B cell (primary cell): ENCODE measurements around the gene RERE. TPM values are rescaled to one million over a fixed set of nuclear protein-coding genes. Genes with fewer than 3 reads are reported as not detected.

Source experiments
- ATAC-seq: fragments of 200-7000 bp; cut with Tn5 transposase; one replicate; pipeline ENCODE4 v1.10.0; 2021; ENCODE audit warnings: low read depth, mild to moderate bottlenecking, moderate number of reproducible peaks, moderate library complexity
- CTCF ChIA-PET: fragments of 350-600 bp; sonication (Branson Sonifier 250); formaldehyde crosslinking; loops from one replicate; lab custom pipeline; 2021; ENCODE audit warnings: antibody characterized with exemption, inconsistent platforms; lab: Charles Lee
- POLR2A ChIA-PET: fragments of 350-600 bp; sonication (Branson Sonifier 250); formaldehyde crosslinking; loops from one replicate; lab custom pipeline; 2021; ENCODE audit warnings: antibody characterized with exemption; lab: Charles Lee
- DNase-seq: peaks from one replicate; pipeline ENCODE4 v3.0.0; 2013
- H2AFZ ChIP-seq: 2 replicates; pipeline ENCODE4 v1.6.1; 2012; ENCODE audit warnings: mild to moderate bottlenecking, low read depth, low read length; ENCODE audit not compliant: insufficient read depth, poor library complexity, severe bottlenecking
- H3K27ac ChIP-seq, 2 donors: 1 replicate in 1 of 2; 2 replicates in 1 of 2; pipeline ENCODE4 v1.5.1; 2012 to 2013; ENCODE audit warnings: low read length in 2 of 2, mild to moderate bottlenecking in 2 of 2, moderate library complexity in 1 of 2
- H3K27me3 ChIP-seq, 4 experiments: fragments of 200-600 bp in 1 of 4; sonication (generic) in 1 of 4; replicated peaks in 1 of 4; 1 replicate in 2 of 4; 2 replicates in 2 of 4; pipeline versions ENCODE4 v1.6.1 to v1.7.0; 2013 to 2016; ENCODE audit warnings: low read length in 3 of 4, mild to moderate bottlenecking in 2 of 4, mixed read lengths in 1 of 4, moderate library complexity in 1 of 4; ENCODE audit not compliant: insufficient read depth in 4 of 4, control insufficient read depth in 3 of 4; ENCODE audit errors: control extremely low read depth in 1 of 4
- H3K36me3 ChIP-seq, 2 experiments: replicated peaks in 1 of 2; 1 replicate in 1 of 2; 2 replicates in 1 of 2; pipeline versions ENCODE4 v1.6.1 to v1.7.1; 2013; ENCODE audit warnings: low read length in 1 of 2; ENCODE audit not compliant: insufficient read depth in 2 of 2, control insufficient read depth in 1 of 2; ENCODE audit errors: control extremely low read depth in 1 of 2, extremely low read depth in 1 of 2
- H3K4me1 ChIP-seq, 2 donors: fragments of 200-600 bp in 1 of 2; sonication (generic) in 1 of 2; 1 replicate in 1 of 2; 2 replicates in 1 of 2; pipeline versions ENCODE4 v1.5.1 to v1.6.1; 2013 to 2017; ENCODE audit warnings: low read length in 2 of 2; ENCODE audit not compliant: control insufficient read depth in 2 of 2, insufficient read depth in 2 of 2
- H3K4me2 ChIP-seq: replicated peaks from 2 replicates; pipeline ENCODE3; 2012; ENCODE audit warnings: mild to moderate bottlenecking, low read depth, low read length; ENCODE audit not compliant: poor library complexity, severe bottlenecking
- H3K4me3 ChIP-seq, 5 experiments: fragments of 200-600 bp in 1 of 5; sonication (generic) in 1 of 5; 1 replicate in 3 of 5; 2 replicates in 2 of 5; pipeline versions ENCODE4 v1.5.1 to v1.7.0; 2011 to 2016; ENCODE audit warnings: low read length in 4 of 5, mild to moderate bottlenecking in 4 of 5, low read depth in 2 of 5, control low read depth in 1 of 5, moderate library complexity in 1 of 5; ENCODE audit not compliant: insufficient read depth in 1 of 5; ENCODE audit errors: control extremely low read depth in 1 of 5, extremely low read depth in 1 of 5
- H3K79me2 ChIP-seq: fragments of 200-600 bp; sonication (generic); one replicate; pipeline ENCODE4 v1.6.0; 2016; ENCODE audit warnings: low read length; ENCODE audit not compliant: control insufficient read depth, insufficient read depth
- H3K9ac ChIP-seq: fragments of 200-600 bp; sonication (generic); 2 replicates; pipeline ENCODE4 v1.6.1; 2017; ENCODE audit warnings: mild to moderate bottlenecking, low read length, moderate library complexity
- H3K9me3 ChIP-seq, 3 donors: one replicate each; pipeline versions ENCODE4 v1.6.1 to v1.7.1; 2013; ENCODE audit warnings: low read length in 2 of 3; ENCODE audit not compliant: control insufficient read depth in 2 of 3, insufficient read depth in 1 of 3; ENCODE audit errors: control extremely low read depth in 1 of 3
- H4K20me1 ChIP-seq: 2 replicates; pipeline ENCODE4 v1.6.0; 2012; ENCODE audit warnings: mild to moderate bottlenecking, low read length; ENCODE audit not compliant: insufficient read depth, control insufficient read depth, poor library complexity, severe bottlenecking
- H3K27ac Mint-ChIP-seq: one replicate; pipeline ENCODE4 v1.8.0; 2021; ENCODE audit warnings: mixed read lengths
- H3K27me3 Mint-ChIP-seq: one replicate; pipeline ENCODE4 v1.8.0; 2021; ENCODE audit warnings: mixed read lengths
- H3K4me1 Mint-ChIP-seq: one replicate; pipeline ENCODE4 v1.8.0; 2021; ENCODE audit warnings: mixed read lengths
- H3K4me3 Mint-ChIP-seq: one replicate; pipeline ENCODE4 v1.8.0; 2021; ENCODE audit warnings: mixed read lengths
- H3K9me3 Mint-ChIP-seq: one replicate; pipeline ENCODE4 v1.8.0; 2022; ENCODE audit warnings: mixed read lengths; ENCODE audit not compliant: insufficient read depth
- EZH2 ChIP-seq: IDR thresholded peaks from 2 replicates; pipeline ENCODE4 v1.6.1; 2012; ENCODE audit warnings: borderline replicate concordance, low read depth, mild to moderate bottlenecking, moderate library complexity, low read length; ENCODE audit not compliant: insufficient read depth, poor library complexity, severe bottlenecking
- WGBS: methylation state at CpG from one replicate; pipeline ENCODE4 v1.1.5; 2013; ENCODE audit warnings: missing lambda C conversion rate; ENCODE audit not compliant: insufficient coverage; 5-methylcytosine and 5-hydroxymethylcytosine counted together
- intact Hi-C: fragments of 100-400 bp; cut with micrococcal nuclease; formaldehyde crosslinking; loops from one replicate; pipeline ENCODE4 v1.10.0; 2022
- polyA plus RNA-seq: library from polyadenylated mRNA; depleted of rRNA; stranded (reverse); fragments of >200 nt; gene quantifications from 2 replicates; pipeline ENCODE4 v1.2.3, GENCODE V29; 2012
- total RNA-seq, 2 donors: library from RNA; stranded (reverse); fragments of 120-200 nt in 1 of 2; gene quantifications; 1 replicate in 1 of 2; 2 replicates in 1 of 2; pipeline versions ENCODE4 v1.2.3 to v1.2.4, GENCODE V29; 2013 to 2022
- TF ChIP-seq, protein P1 (sequence below): fragments of 200-600 bp; IDR thresholded peaks from one replicate; pipeline ENCODE4 v1.8.0; 2022; ENCODE audit warnings: antibody characterized with exemption, mild to moderate bottlenecking

The RERE gene
- total and polyA plus RNA-seq, 2 donors (not counting 1 experiment from before 2014, with no cell fraction given): 27.3 to 132 TPM

DNA sequence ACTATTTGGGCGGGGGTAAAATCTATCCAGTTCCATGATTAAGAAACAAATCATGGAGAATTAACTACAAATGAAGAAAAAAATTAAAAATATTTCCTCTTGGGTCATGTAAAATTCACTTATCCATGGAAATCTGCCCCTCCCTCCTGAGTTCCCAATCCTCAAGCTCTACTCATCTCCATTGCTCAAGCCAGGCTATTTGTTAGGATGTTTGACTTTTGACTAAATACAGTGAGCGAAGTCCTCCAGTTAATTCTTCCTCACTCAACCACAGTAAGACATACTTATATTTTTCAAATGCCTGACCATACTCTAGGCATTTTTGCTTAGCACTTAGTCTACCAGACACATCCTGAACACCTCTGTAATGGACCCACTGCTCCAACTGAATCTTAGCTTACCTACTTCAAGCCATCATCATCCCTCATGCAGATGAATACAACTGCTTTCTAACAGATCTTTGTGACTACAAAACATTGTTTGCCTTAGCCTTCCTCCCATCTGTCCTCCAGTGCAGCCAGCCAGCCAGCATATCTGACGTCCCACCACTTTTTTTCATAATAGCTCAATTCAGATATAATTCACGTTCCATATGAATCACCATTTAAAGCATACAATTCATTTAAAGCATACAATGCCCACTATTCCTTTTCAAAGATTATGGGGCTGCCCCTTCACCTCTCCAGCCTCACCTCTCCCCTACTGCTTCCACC, 154.2 kb downstream of the RERE start:
- 87% methylated on average over 2 of the region's 4 CpGs for WGBS
- Mint-ChIP-seq H3K4me1 (peaks cover 24% of the 10 kb centered on the region), H3K4me3 (no peak overlapping the region), H3K27ac (no peak overlapping the region), H3K9me3 (no peaks in the 10 kb centered on the region), H3K27me3 (no peaks in the 10 kb centered on the region)
- Histone ChIP-seq H3K27me3 (no peaks in the 10 kb centered on the region), H2AFZ (peak overlapping the region; percentile 41), H3K4me3 (peak overlapping the region in 1 of 5 experiments; percentile 56), H3K79me2 (peaks cover 98% of the 10 kb centered on the region), H3K4me2 (peak overlapping the region; percentile 77), H3K27ac (peak overlapping the region; percentile 16 to 66), H3K9ac (peak overlapping the region; percentile 53), H3K9me3 (no peaks in the 10 kb centered on the region), H3K36me3 (no peaks in the 10 kb centered on the region), H4K20me1 (no peaks in the 10 kb centered on the region), H3K4me1 (peaks cover 96 to 98% of the 10 kb centered on the region in 2 donors)
- intact Hi-C loops: no loop called here
- ATAC-seq: no peak
- ChIA-PET CTCF (interaction anchor here (0.8 to 2.6 kb wide), 4 partner anchors 11 to 186 kb away, joined by 3 to 12 read pairs (median 3); no protein-coding TSS in a partner anchor), POLR2A (no interaction called here)
- no peak for TF ChIP-seq EZH2
- TF ChIP-seq, protein P1, sequence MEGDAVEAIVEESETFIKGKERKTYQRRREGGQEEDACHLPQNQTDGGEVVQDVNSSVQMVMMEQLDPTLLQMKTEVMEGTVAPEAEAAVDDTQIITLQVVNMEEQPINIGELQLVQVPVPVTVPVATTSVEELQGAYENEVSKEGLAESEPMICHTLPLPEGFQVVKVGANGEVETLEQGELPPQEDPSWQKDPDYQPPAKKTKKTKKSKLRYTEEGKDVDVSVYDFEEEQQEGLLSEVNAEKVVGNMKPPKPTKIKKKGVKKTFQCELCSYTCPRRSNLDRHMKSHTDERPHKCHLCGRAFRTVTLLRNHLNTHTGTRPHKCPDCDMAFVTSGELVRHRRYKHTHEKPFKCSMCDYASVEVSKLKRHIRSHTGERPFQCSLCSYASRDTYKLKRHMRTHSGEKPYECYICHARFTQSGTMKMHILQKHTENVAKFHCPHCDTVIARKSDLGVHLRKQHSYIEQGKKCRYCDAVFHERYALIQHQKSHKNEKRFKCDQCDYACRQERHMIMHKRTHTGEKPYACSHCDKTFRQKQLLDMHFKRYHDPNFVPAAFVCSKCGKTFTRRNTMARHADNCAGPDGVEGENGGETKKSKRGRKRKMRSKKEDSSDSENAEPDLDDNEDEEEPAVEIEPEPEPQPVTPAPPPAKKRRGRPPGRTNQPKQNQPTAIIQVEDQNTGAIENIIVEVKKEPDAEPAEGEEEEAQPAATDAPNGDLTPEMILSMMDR: no peak
- DNase-seq: no peak
